HCT116 (cell line): Measurements from ENCODE around the gene CARD9. TPM values are rescaled to one million over a fixed set of nuclear protein-coding genes. Genes with fewer than 3 reads are reported as not detected.

ENCODE experiments used
- ATAC-seq: fragments of 200-7000 bp; cut with Tn5 transposase; 2 replicates; pipeline ENCODE4 v1.9.1; 2020; ENCODE audit warnings: mild to moderate bottlenecking, moderate library complexity
- BruUV-seq: library from RNA; stranded (reverse); fragments of 400-500 nt; replicated peaks from 2 replicates; lab custom pipeline; 2021; lab: Mats Ljungman, UMichigan
- CTCF ChIA-PET: fragments of 300-600 bp; sonication (Branson Sonifier 250); formaldehyde crosslinking; loops from one replicate; lab custom pipeline; 2021; ENCODE audit warnings: antibody characterized with exemption; lab: Charles Lee
- POLR2A ChIA-PET: fragments of 300-600, 350-600 bp; sonication (Branson Sonifier 250); formaldehyde crosslinking; loops from one replicate; lab custom pipeline; 2021; ENCODE audit warnings: antibody characterized with exemption; lab: Charles Lee
- RAD21 ChIA-PET, 2 experiments: fragments of 300-600 bp; sonication (Branson Sonifier 250); formaldehyde crosslinking; loops; one replicate each; lab custom pipeline; 2023; ENCODE audit warnings: low total read pairs in 2 of 2; ENCODE audit not compliant: uncharacterized antibody in 2 of 2, unreplicated experiment in 2 of 2, low non-redundant PET in 1 of 2; lab: Charles Lee
- DNase-seq: peaks from one replicate; pipeline ENCODE4 v3.0.0-alpha.2; 2010; ENCODE audit warnings: low read depth, low spot score
- H2AFZ ChIP-seq: fragments of 200-600 bp; shearing (Covaris generic), sonication (generic); 2 replicates; pipeline ENCODE4 v1.6.1; 2017; ENCODE audit warnings: low read depth, mixed run types, mixed read lengths, antibody characterized with exemption, low read length; ENCODE audit not compliant: poor library complexity, severe bottlenecking
- H3K27ac ChIP-seq: 2 replicates; pipeline ENCODE4 v1.5.1; 2012; ENCODE audit warnings: low read depth, low read length
- H3K27me3 ChIP-seq: fragments of 200-600 bp; sonication (generic); 2 replicates; pipeline ENCODE4 v1.6.1; 2016; ENCODE audit warnings: mixed run types, low read length, mixed read lengths; ENCODE audit not compliant: insufficient read depth
- H3K36me3 ChIP-seq, 2 experiments: fragments of 200-500 bp in 1 of 2; fragments of 200-600 bp in 1 of 2; sonication (Bioruptor generic) in 1 of 2; sonication (generic) in 1 of 2; 2 replicates each; pipeline versions ENCODE4 v1.5.1 to v1.6.1; 2014 to 2016; ENCODE audit warnings: low read length in 2 of 2, inconsistent platforms in 1 of 2, mixed read lengths in 1 of 2, mixed run types in 1 of 2; ENCODE audit not compliant: insufficient read depth in 2 of 2, control insufficient read depth in 1 of 2
- H3K4me1 ChIP-seq, 2 experiments: fragments of 200-600 bp in 1 of 2; sonication (generic) in 1 of 2; 2 replicates each; pipeline versions ENCODE4 v1.5.1 to v1.6.1; 2012 to 2017; ENCODE audit warnings: low read length in 2 of 2, inconsistent platforms in 1 of 2, mild to moderate bottlenecking in 1 of 2, mixed read lengths in 1 of 2, mixed run types in 1 of 2, moderate library complexity in 1 of 2; ENCODE audit not compliant: insufficient read depth in 2 of 2, control insufficient read depth in 1 of 2
- H3K4me2 ChIP-seq: fragments of 200-600 bp; sonication (generic); 2 replicates; pipeline ENCODE4 v1.6.1; 2017; ENCODE audit warnings: mixed run types, low read length, mixed read lengths
- H3K4me3 ChIP-seq, 2 experiments: fragments of 200-600 bp in 1 of 2; sonication (generic) in 1 of 2; replicated peaks in 1 of 2; 2 replicates each; pipeline ENCODE4 v1.5.1; 2011 to 2016; ENCODE audit warnings: low read length in 2 of 2, control low read depth in 1 of 2, low read depth in 1 of 2, mild to moderate bottlenecking in 1 of 2, mixed read lengths in 1 of 2, mixed run types in 1 of 2
- H3K79me2 ChIP-seq: fragments of 200-600 bp; sonication (generic); 2 replicates; pipeline ENCODE4 v1.6.1; 2017; ENCODE audit warnings: mild to moderate bottlenecking, mixed run types, low read length, moderate library complexity, mixed read lengths; ENCODE audit not compliant: insufficient read depth
- H3K9ac ChIP-seq: fragments of 200-600 bp; sonication (generic); 2 replicates; pipeline ENCODE4 v1.6.1; 2016; ENCODE audit warnings: low read length, mixed read lengths
- H3K9me2 ChIP-seq: fragments of 200-600 bp; sonication (generic), shearing (Covaris generic); 2 replicates; pipeline ENCODE4 v1.6.1; 2017; ENCODE audit warnings: mixed run types, mild to moderate bottlenecking, moderate library complexity; ENCODE audit not compliant: insufficient read depth
- H3K9me3 ChIP-seq, 2 experiments: fragments of 200-500 bp in 1 of 2; fragments of 200-600 bp in 1 of 2; sonication (Bioruptor generic) in 1 of 2; sonication (generic) in 1 of 2; 2 replicates each; pipeline ENCODE4 v1.6.1; 2014 to 2017; ENCODE audit warnings: low read length in 2 of 2, mixed read lengths in 2 of 2, inconsistent platforms in 1 of 2, low read depth in 1 of 2, mild to moderate bottlenecking in 1 of 2, mixed run types in 1 of 2, moderate library complexity in 1 of 2; ENCODE audit not compliant: control insufficient read depth in 1 of 2, insufficient read depth in 1 of 2
- H4K20me1 ChIP-seq: fragments of 200-600 bp; sonication (generic), shearing (Covaris generic); 2 replicates; pipeline ENCODE4 v1.6.1; 2017; ENCODE audit warnings: mixed run types, mild to moderate bottlenecking, moderate library complexity; ENCODE audit not compliant: insufficient read depth
- CBX3 ChIP-seq: IDR thresholded peaks from 2 replicates; pipeline ENCODE4 v1.6.1; 2012; ENCODE audit warnings: low read depth
- CEBPB ChIP-seq: IDR thresholded peaks from 2 replicates; pipeline ENCODE4 v1.6.1; 2012; ENCODE audit warnings: low read depth
- EGR1 ChIP-seq: IDR thresholded peaks from 2 replicates; pipeline ENCODE4 v1.6.1; 2012; ENCODE audit warnings: low read depth
- EZH2 ChIP-seq: fragments of 200-600 bp; sonication (generic); IDR thresholded peaks from 2 replicates; pipeline ENCODE4 v1.6.1; 2017; ENCODE audit warnings: antibody characterized with exemption, mixed run types
- EZH2phosphoT487 ChIP-seq: fragments of 200-600 bp; IDR thresholded peaks from 2 replicates; pipeline ENCODE4 v1.6.1; 2018; ENCODE audit warnings: antibody characterized with exemption, borderline replicate concordance
- FOSL1 ChIP-seq: IDR thresholded peaks from 2 replicates; pipeline ENCODE4 v1.6.1; 2012; ENCODE audit warnings: low read depth
- JUND ChIP-seq: IDR thresholded peaks from 2 replicates; pipeline ENCODE4 v1.6.1; 2012
- POLR2AphosphoS5 ChIP-seq: IDR thresholded peaks from 2 replicates; pipeline ENCODE4 v1.6.1; 2011; ENCODE audit warnings: mild to moderate bottlenecking, low read depth, low read length, moderate library complexity
- RAD21 ChIP-seq: IDR thresholded peaks from 2 replicates; pipeline ENCODE4 v1.6.1; 2012; ENCODE audit warnings: low read depth, mild to moderate bottlenecking
- SIN3A ChIP-seq: IDR thresholded peaks from 2 replicates; pipeline ENCODE4 v1.6.1; 2012; ENCODE audit warnings: low read depth
- SP1 ChIP-seq: IDR thresholded peaks from 2 replicates; pipeline ENCODE4 v1.6.1; 2012; ENCODE audit warnings: low read depth
- SRF ChIP-seq: IDR thresholded peaks from 2 replicates; pipeline ENCODE4 v1.6.1; 2012; ENCODE audit warnings: low read depth
- TCF7L2 ChIP-seq: IDR thresholded peaks from 2 replicates; pipeline ENCODE4 v1.7.0; 2011; ENCODE audit warnings: borderline replicate concordance, inconsistent platforms; ENCODE audit not compliant: insufficient read depth, insufficient read length; ENCODE audit errors: extremely low read depth
- YY1 ChIP-seq: IDR thresholded peaks from 2 replicates; pipeline ENCODE4 v1.6.1; 2011; ENCODE audit warnings: low read length, low read depth, moderate library complexity, mild to moderate bottlenecking; ENCODE audit not compliant: insufficient replicate concordance; ENCODE audit errors: extremely low read depth
- intact Hi-C: fragments of 100-400 bp; cut with micrococcal nuclease; formaldehyde crosslinking; loops from 2 replicates; pipeline ENCODE4 v1.10.0; 2022
- total RNA-seq: library from RNA; stranded (reverse); gene quantifications from one replicate; pipeline ENCODE4 v1.2.1, GENCODE V29; 2021; ENCODE audit not compliant: unreplicated experiment
- TF ChIP-seq, protein P1 (sequence below): IDR thresholded peaks from 2 replicates; pipeline ENCODE4 v1.6.1; 2012
- TF ChIP-seq, protein P2 (sequence below), 3 experiments: fragments of 200-600 bp in 1 of 3; sonication (generic) in 1 of 3; IDR thresholded peaks in 2 of 3; conservative IDR thresholded peaks in 1 of 3; 2 replicates each; pipeline ENCODE4 v1.5.1; 2012 to 2017; ENCODE audit warnings: low read depth in 2 of 3, low read length in 2 of 3, antibody characterized with exemption in 1 of 3, borderline replicate concordance in 1 of 3, control low read depth in 1 of 3, mild to moderate bottlenecking in 1 of 3, mixed read lengths in 1 of 3, mixed run types in 1 of 3, moderate library complexity in 1 of 3; ENCODE audit not compliant: insufficient read depth in 1 of 3

CARD9 gene
- total RNA-seq, 1 experiment from 2014 or later: 1.2 TPM

DNA sequence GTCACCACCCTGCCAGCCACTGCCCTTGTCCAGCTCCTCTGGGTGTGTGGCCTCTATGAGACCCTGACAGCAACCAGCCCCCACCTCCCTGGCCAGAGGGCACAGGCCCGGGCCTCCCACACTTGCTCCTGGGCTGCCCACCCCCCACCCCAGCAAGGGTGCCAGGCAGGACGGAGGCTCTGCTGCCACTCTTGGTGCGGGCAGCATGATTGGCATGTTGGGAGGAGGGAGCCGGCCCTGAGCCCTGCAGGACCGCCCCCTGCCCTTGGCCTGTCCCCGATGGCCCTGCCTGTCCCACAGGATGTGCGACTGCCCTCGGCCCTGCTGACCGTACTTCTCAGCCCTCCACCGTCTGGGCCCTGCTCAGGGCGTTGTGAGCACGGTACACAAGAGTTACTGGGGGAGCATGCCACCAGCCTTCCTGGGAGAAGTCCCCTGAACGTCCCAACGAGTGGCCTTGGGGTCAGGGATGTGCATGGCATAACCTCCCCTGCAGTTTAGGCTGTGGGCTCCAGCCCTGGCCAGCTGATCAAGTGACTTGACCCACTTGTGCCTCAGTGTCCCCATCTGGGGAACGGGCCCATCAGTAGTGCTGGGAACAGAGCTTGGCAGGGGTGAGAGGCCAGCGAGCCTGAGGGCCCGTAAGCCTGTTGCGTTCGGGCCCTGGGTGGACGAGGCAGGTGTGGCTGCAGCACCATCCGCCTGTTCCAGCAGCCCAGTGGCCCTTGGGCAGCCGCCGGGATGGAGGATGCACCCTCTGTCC, 30.2 kb downstream of the CARD9 start:
- ATAC-seq: no peak
- Histone ChIP-seq H3K27me3 (no peaks in the 10 kb centered on the region), H3K4me1 (peaks cover 18 to 36% of the 10 kb centered on the region in 2 experiments; a peak in 3 of 4 replicates), H3K4me2 (peak overlapping the region; percentile 43), H3K36me3 (no peaks in the 10 kb centered on the region; a peak in 1 of 4 replicates), H3K9ac (no peak overlapping the region), H3K27ac (peak overlapping the region; percentile 29; the same call in 1 of the 2 replicates), H3K9me3 (no peaks in the 10 kb centered on the region), H3K4me3 (no peak overlapping the region), H4K20me1 (no peaks in the 10 kb centered on the region), H2AFZ (no peak overlapping the region), H3K79me2 (no peaks in the 10 kb centered on the region), H3K9me2 (no peaks in the 10 kb centered on the region)
- BruUV-seq: no TSS peak
- RAD21 ChIA-PET: no interaction called here
- intact Hi-C loops: no loop called here
- POLR2A ChIA-PET: no interaction called here
- DNase-seq: no peak
- TF ChIP-seq CBX3: no peak
- TF ChIP-seq, protein P1, sequence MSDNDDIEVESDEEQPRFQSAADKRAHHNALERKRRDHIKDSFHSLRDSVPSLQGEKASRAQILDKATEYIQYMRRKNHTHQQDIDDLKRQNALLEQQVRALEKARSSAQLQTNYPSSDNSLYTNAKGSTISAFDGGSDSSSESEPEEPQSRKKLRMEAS: no peak
- no peak for TF ChIP-seq TCF7L2
- TF ChIP-seq JUND: no peak
- no peak for TF ChIP-seq SP1
- no peak for TF ChIP-seq YY1
- no peak for TF ChIP-seq SIN3A
- no peak for TF ChIP-seq POLR2AphosphoS5
- no peak for TF ChIP-seq EZH2
- no peak for TF ChIP-seq RAD21
- TF ChIP-seq, protein P2, sequence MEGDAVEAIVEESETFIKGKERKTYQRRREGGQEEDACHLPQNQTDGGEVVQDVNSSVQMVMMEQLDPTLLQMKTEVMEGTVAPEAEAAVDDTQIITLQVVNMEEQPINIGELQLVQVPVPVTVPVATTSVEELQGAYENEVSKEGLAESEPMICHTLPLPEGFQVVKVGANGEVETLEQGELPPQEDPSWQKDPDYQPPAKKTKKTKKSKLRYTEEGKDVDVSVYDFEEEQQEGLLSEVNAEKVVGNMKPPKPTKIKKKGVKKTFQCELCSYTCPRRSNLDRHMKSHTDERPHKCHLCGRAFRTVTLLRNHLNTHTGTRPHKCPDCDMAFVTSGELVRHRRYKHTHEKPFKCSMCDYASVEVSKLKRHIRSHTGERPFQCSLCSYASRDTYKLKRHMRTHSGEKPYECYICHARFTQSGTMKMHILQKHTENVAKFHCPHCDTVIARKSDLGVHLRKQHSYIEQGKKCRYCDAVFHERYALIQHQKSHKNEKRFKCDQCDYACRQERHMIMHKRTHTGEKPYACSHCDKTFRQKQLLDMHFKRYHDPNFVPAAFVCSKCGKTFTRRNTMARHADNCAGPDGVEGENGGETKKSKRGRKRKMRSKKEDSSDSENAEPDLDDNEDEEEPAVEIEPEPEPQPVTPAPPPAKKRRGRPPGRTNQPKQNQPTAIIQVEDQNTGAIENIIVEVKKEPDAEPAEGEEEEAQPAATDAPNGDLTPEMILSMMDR (IDR thresholded peaks at IDR 0.05 in 2 of 3, conservative IDR thresholded peaks at IDR 0.05 in 1 of 3; ENCODE audit: borderline replicate concordance in 1 of 3, insufficient read depth in 1 of 3, low read depth in 2 of 3, low read length in 2 of 3): no peak
- TF ChIP-seq EZH2phosphoT487: no peak
- no peak for TF ChIP-seq SRF
- TF ChIP-seq CEBPB: no peak
- TF ChIP-seq EGR1: no peak
- no peak for TF ChIP-seq FOSL1
- CTCF ChIA-PET: no interaction called here
